GM23248 (cell line): Measurements from ENCODE around the gene TBCK. TPM values are rescaled to one million over a fixed set of nuclear protein-coding genes. Genes with fewer than 3 reads are reported as not detected.
A peak's percentile ranks its signal among the peaks of the same experiment; 100 is the strongest.

ENCODE experiments used
- DNase-seq: peaks from one replicate; pipeline ENCODE4 v3.0.0-alpha.2; 2015
- H2AFZ ChIP-seq: fragments of 200-600 bp; sonication (generic); 2 replicates; pipeline ENCODE4 v1.6.1; 2016; ENCODE audit warnings: antibody characterized with exemption
- H3F3A ChIP-seq: fragments of 200-600 bp; sonication (generic); 2 replicates; pipeline ENCODE4 v1.6.1; 2016; ENCODE audit warnings: mild to moderate bottlenecking, antibody characterized with exemption, mixed run types; ENCODE audit not compliant: insufficient read depth
- H3K27ac ChIP-seq: fragments of 200-600 bp; sonication (generic); 2 replicates; pipeline ENCODE4 v1.5.1; 2016; ENCODE audit warnings: mild to moderate bottlenecking
- H3K27me3 ChIP-seq: fragments of 200-600 bp; sonication (generic); replicated peaks from 2 replicates; pipeline ENCODE4 v1.6.1; 2016; ENCODE audit warnings: mild to moderate bottlenecking; ENCODE audit not compliant: insufficient read depth
- H3K36me3 ChIP-seq: fragments of 200-600 bp; sonication (generic); 2 replicates; pipeline ENCODE4 v1.6.1; 2016; ENCODE audit warnings: low read depth, mild to moderate bottlenecking
- H3K4me1 ChIP-seq: fragments of 200-600 bp; sonication (generic); 2 replicates; pipeline ENCODE4 v1.6.1; 2016; ENCODE audit warnings: mild to moderate bottlenecking; ENCODE audit not compliant: insufficient read depth
- H3K4me2 ChIP-seq: fragments of 200-600 bp; sonication (generic); one replicate; pipeline ENCODE4 v1.6.1; 2016; ENCODE audit warnings: mild to moderate bottlenecking; ENCODE audit not compliant: unreplicated experiment
- H3K4me3 ChIP-seq: fragments of 200-600 bp; sonication (generic); 2 replicates; pipeline ENCODE4 v1.5.1; 2016; ENCODE audit warnings: mild to moderate bottlenecking
- H3K79me2 ChIP-seq: fragments of 200-600 bp; sonication (generic); 2 replicates; pipeline ENCODE4 v1.6.1; 2016; ENCODE audit warnings: mild to moderate bottlenecking; ENCODE audit not compliant: insufficient read depth
- H3K9ac ChIP-seq: fragments of 200-600 bp; sonication (generic); 2 replicates; pipeline ENCODE4 v1.6.1; 2016; ENCODE audit warnings: mild to moderate bottlenecking
- H3K9me2 ChIP-seq: fragments of 200-600 bp; sonication (generic); 2 replicates; pipeline ENCODE4 v1.6.1; 2016; ENCODE audit warnings: mixed run types, mild to moderate bottlenecking, moderate library complexity; ENCODE audit not compliant: insufficient read depth
- H3K9me3 ChIP-seq: fragments of 200-600 bp; sonication (generic); one replicate; pipeline ENCODE4 v1.6.1; 2017; ENCODE audit warnings: low read depth
- H4K20me1 ChIP-seq: fragments of 200-600 bp; sonication (generic); 2 replicates; pipeline ENCODE4 v1.6.0; 2016; ENCODE audit not compliant: insufficient read depth
- EZH2 ChIP-seq: fragments of 200-600 bp; sonication (generic); IDR thresholded peaks from 2 replicates; pipeline ENCODE4 v1.6.1; 2018; ENCODE audit warnings: antibody characterized with exemption, mild to moderate bottlenecking; ENCODE audit not compliant: insufficient read depth, poor library complexity, severe bottlenecking
- EZH2phosphoT487 ChIP-seq: fragments of 200-600 bp; sonication (generic); IDR thresholded peaks from 2 replicates; pipeline ENCODE4 v1.6.1; 2018; ENCODE audit warnings: antibody characterized with exemption, moderate library complexity, mild to moderate bottlenecking, low read depth; ENCODE audit not compliant: insufficient read depth
- WGBS, 2 experiments: methylation state at CpG; one replicate each; pipeline ENCODE4 v1.1.6; 2015 to 2017; ENCODE audit warnings: low lambda C conversion rate in 2 of 2, low coverage in 1 of 2; ENCODE audit errors: missing lambda C conversion rate in 2 of 2; 5-methylcytosine and 5-hydroxymethylcytosine counted together
- in situ Hi-C: fragments of 300-500 bp; cut with MboI; formaldehyde crosslinking; loops from 2 replicates; pipeline ENCODE4 v1.15.0; 2020
- polyA plus RNA-seq: library from polyadenylated mRNA; unstranded; fragments of >200 nt; fragmentation: Nextera tagmentation; extraction: Ambion mirVana; gene quantifications from 2 replicates; pipeline ENCODE4 v1.2.1, GENCODE V29; 2016
- total RNA-seq: library from RNA; depleted of rRNA; stranded (reverse); fragments of >200 nt; shearing (Covaris generic); gene quantifications from 2 replicates; pipeline ENCODE4 v1.2.3, GENCODE V29; 2014

The TBCK gene
- total and polyA plus RNA-seq, 2 experiments from 2014 or later, result 35.2 to 45.8 TPM

GRCh38 chr4:106036848-106037247, 279.2 kb downstream of the TBCK start:
- no peaks in the 10 kb centered on the region for H3K9me2 ChIP-seq
- in situ Hi-C loops, result no loop called here
- 0 out of 2 replicates have a peak, but pooled peaks cover 4% of the 10 kb centered on the region for H3F3A ChIP-seq
- H3K9me3 ChIP-seq, result no peaks in the 10 kb centered on the region
- 30 to 40% methylated on average over 2 of the region's 2 CpGs for whole genome bisulfite sequencing, 2 experiments
- no peaks in the 10 kb centered on the region for H3K27me3 ChIP-seq
- DNase-seq, result no peak
- H3K4me3 ChIP-seq, result no peak overlapping the region
- TF ChIP-seq EZH2phosphoT487 (no peak), EZH2 (no peak)
- no peak overlapping the region for H3K9ac ChIP-seq
- no peaks in the 10 kb centered on the region for H3K36me3 ChIP-seq
- no peak overlapping the region for H3K27ac ChIP-seq
- H3K4me1 ChIP-seq, result peaks cover 25% of the 10 kb centered on the region
- no peaks in the 10 kb centered on the region for H4K20me1 ChIP-seq
- H3K4me2 ChIP-seq, result no peak overlapping the region
- H2AFZ ChIP-seq, result no peak overlapping the region
- H3K79me2 ChIP-seq, result no peaks in the 10 kb centered on the region

- Histone ChIP-seq H3K27ac (no peak overlapping the region), H3K27me3 (no peaks in the 10 kb centered on the region), H2AFZ (no peak overlapping the region), H3K36me3 (no peaks in the 10 kb centered on the region), H3K4me3 (no peak overlapping the region), H3K4me1 (peaks cover 22% of the 10 kb centered on the region), H3K9ac (no peak overlapping the region), H3F3A (0 out of 2 replicates have a peak, but pooled peaks cover 4% of the 10 kb centered on the region), H3K9me3 (no peaks in the 10 kb centered on the region), H3K79me2 (no peaks in the 10 kb centered on the region), H3K4me2 (no peak overlapping the region), H4K20me1 (no peaks in the 10 kb centered on the region), H3K9me2 (no peaks in the 10 kb centered on the region)
- no peak for DNase-seq
- TF ChIP-seq EZH2phosphoT487, result no peak
- no peak for TF ChIP-seq EZH2
- WGBS, 2 experiments, result 61 to 79% methylated on average over 3 of the region's 3 CpGs
- in situ Hi-C loops, result no loop called here
Measured at GRCh38 chr4:106036334-106036733, 279.7 kb downstream of the TBCK start.

GRCh38 chr4:106035204-106035603, 280.8 kb downstream of the TBCK start:
- Histone ChIP-seq H3K9me2 (no peaks in the 10 kb centered on the region), H3K9ac (no peak overlapping the region), H3K27me3 (no peaks in the 10 kb centered on the region), H3K4me2 (no peak overlapping the region), H2AFZ (no peak overlapping the region), H3K27ac (no peak overlapping the region), H3K4me3 (no peak overlapping the region), H3F3A (0 out of 2 replicates have a peak, but pooled peaks cover 4% of the 10 kb centered on the region), H3K4me1 (peaks cover 18% of the 10 kb centered on the region), H3K36me3 (no peaks in the 10 kb centered on the region), H3K79me2 (no peaks in the 10 kb centered on the region), H4K20me1 (no peaks in the 10 kb centered on the region), H3K9me3 (no peaks in the 10 kb centered on the region)
- 63 to 70% methylated on average over 1 of the region's 1 CpG for whole genome bisulfite sequencing, 2 experiments
- in situ Hi-C loops, result no loop called here
- DNase-seq, result no peak
- no peak for TF ChIP-seq EZH2phosphoT487
- no peak for TF ChIP-seq EZH2

- in situ Hi-C loops, result no loop called here
- TF ChIP-seq EZH2 (no peak), EZH2phosphoT487 (no peak)
Measured at GRCh38 chr4:106034751-106035150, 281.3 kb downstream of the TBCK start.

GRCh38 chr4:106034220-106034619, 281.8 kb downstream of the TBCK start:
- Histone ChIP-seq H3K79me2 (no peaks in the 10 kb centered on the region), H3F3A (0 out of 2 replicates have a peak, but pooled peaks cover 4% of the 10 kb centered on the region), H3K4me1 (peaks cover 18% of the 10 kb centered on the region), H2AFZ (no peak overlapping the region), H3K36me3 (no peaks in the 10 kb centered on the region), H3K9ac (no peak overlapping the region), H3K27ac (no peak overlapping the region), H3K4me3 (no peak overlapping the region), H3K9me2 (no peaks in the 10 kb centered on the region), H4K20me1 (no peaks in the 10 kb centered on the region), H3K27me3 (no peaks in the 10 kb centered on the region), H3K9me3 (no peaks in the 10 kb centered on the region), H3K4me2 (peak overlapping the region; percentile 2)
- peak; percentile 56 for DNase-seq
- in situ Hi-C loops, result no loop called here
- TF ChIP-seq EZH2 (no peak), EZH2phosphoT487 (no peak)
- WGBS, 2 experiments, result 31 to 34% methylated on average over 3 of the region's 3 CpGs

More at GRCh38 chr4:106034751-106035150, 281.3 kb downstream of the TBCK start:
- Histone ChIP-seq H3K27ac (no peak overlapping the region), H3K36me3 (no peaks in the 10 kb centered on the region), H3K4me2 (no peak overlapping the region), H3K4me3 (no peak overlapping the region), H3K4me1 (peaks cover 18% of the 10 kb centered on the region), H3K79me2 (no peaks in the 10 kb centered on the region), H2AFZ (no peak overlapping the region), H3K9me2 (no peaks in the 10 kb centered on the region), H3K9me3 (no peaks in the 10 kb centered on the region), H4K20me1 (no peaks in the 10 kb centered on the region), H3F3A (0 out of 2 replicates have a peak, but pooled peaks cover 4% of the 10 kb centered on the region), H3K9ac (no peak overlapping the region), H3K27me3 (no peaks in the 10 kb centered on the region)
- DNase-seq, result peak; percentile 3
